ENCODE data around the gene THEMIS. TPM values are rescaled to one million over a fixed set of nuclear protein-coding genes. Genes with fewer than 3 reads are reported as not detected.

The THEMIS gene, protein sequence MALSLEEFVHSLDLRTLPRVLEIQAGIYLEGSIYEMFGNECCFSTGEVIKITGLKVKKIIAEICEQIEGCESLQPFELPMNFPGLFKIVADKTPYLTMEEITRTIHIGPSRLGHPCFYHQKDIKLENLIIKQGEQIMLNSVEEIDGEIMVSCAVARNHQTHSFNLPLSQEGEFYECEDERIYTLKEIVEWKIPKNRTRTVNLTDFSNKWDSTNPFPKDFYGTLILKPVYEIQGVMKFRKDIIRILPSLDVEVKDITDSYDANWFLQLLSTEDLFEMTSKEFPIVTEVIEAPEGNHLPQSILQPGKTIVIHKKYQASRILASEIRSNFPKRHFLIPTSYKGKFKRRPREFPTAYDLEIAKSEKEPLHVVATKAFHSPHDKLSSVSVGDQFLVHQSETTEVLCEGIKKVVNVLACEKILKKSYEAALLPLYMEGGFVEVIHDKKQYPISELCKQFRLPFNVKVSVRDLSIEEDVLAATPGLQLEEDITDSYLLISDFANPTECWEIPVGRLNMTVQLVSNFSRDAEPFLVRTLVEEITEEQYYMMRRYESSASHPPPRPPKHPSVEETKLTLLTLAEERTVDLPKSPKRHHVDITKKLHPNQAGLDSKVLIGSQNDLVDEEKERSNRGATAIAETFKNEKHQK
- polyA plus RNA-seq (2011; rRNA removed) (not detected in 2 replicates), polyA minus RNA-seq (2011; rRNA and poly(A)+ RNA removed) (not detected in 2 replicates)

DNA sequence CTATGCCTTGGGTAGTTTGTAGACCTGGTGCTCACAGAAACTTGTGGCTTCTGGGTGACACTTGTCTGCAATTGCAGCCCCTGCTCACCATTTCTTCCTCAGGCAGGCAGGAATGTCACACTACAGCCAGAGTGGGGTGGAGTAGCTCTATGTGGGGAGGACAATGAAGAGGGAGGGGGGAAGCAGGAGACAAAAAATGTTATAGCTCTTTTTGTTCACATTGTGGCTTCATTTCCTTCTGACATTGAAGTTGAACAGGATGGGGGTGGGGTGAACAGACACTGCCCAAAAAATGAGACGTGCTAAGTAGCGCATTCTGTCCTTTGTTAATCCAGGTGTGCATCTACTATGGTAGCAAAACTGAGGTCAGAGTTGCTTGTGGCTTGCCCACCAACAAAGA is at the start of gene THEMIS:
THEMIS (minus strand) TSS at position 124 of the 400 bp plus-strand sequence. CDS start 126 bp downstream, outside the sequence.
- Histone ChIP-seq H3K9me3 (ENCODE audit: control insufficient read depth, insufficient read depth, low read length) (no peaks in the 10 kb centered on the region), H3K27ac (ENCODE audit: low read depth, low read length) (no peak within 1 kb of the TSS), H3K27me3 (ENCODE audit: control insufficient read depth, insufficient read depth, low read length) (no peaks in the 10 kb centered on the region), H3K4me3 (ENCODE audit: low read depth, low read length) (no peak within 1 kb of the TSS)
- POLR2A ChIA-PET = no interaction called here
- CTCF ChIA-PET = no interaction called here
- TF ChIP-seq, protein P1, sequence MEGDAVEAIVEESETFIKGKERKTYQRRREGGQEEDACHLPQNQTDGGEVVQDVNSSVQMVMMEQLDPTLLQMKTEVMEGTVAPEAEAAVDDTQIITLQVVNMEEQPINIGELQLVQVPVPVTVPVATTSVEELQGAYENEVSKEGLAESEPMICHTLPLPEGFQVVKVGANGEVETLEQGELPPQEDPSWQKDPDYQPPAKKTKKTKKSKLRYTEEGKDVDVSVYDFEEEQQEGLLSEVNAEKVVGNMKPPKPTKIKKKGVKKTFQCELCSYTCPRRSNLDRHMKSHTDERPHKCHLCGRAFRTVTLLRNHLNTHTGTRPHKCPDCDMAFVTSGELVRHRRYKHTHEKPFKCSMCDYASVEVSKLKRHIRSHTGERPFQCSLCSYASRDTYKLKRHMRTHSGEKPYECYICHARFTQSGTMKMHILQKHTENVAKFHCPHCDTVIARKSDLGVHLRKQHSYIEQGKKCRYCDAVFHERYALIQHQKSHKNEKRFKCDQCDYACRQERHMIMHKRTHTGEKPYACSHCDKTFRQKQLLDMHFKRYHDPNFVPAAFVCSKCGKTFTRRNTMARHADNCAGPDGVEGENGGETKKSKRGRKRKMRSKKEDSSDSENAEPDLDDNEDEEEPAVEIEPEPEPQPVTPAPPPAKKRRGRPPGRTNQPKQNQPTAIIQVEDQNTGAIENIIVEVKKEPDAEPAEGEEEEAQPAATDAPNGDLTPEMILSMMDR (IDR thresholded peaks at IDR 0.05; ENCODE audit: low read depth, low read length) = no peak
- DNase-seq (ENCODE audit: low read depth, low spot score) = no peak

DNA sequence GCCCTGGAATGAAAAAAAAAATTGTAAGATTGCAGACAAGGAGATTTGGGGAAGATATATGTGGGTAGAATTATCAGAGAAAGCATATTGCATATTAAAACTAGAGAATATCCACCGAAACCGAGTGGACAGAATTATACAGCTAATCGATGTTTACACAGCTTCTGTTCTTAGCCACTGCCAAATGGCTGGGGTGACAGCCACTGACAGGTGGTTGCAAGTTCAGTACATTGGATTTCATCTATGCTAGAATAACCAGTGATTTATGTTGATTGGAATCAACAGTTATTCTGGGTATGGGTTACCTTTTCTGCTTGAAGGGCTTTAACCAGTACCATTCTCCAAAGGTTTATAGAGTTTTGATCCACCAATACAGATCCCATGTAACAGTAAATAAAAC is 48.4 kb upstream of the THEMIS start:
- DNase-seq (ENCODE audit: low read depth, low spot score) = no peak
- H3K27me3 ChIP-seq (ENCODE audit: control insufficient read depth, insufficient read depth, low read length) = no peaks in the 10 kb centered on the region
- POLR2A ChIA-PET = no interaction called here
- TF ChIP-seq, protein P1 (IDR thresholded peaks at IDR 0.05; ENCODE audit: low read depth, low read length) = no peak
- H3K4me3 ChIP-seq (ENCODE audit: low read depth, low read length) = no peak overlapping the region
- no peaks in the 10 kb centered on the region for H3K9me3 ChIP-seq (ENCODE audit: control insufficient read depth, insufficient read depth, low read length)
- H3K27ac ChIP-seq (ENCODE audit: low read depth, low read length) = no peak overlapping the region
- CTCF ChIA-PET = no interaction called here

DNA sequence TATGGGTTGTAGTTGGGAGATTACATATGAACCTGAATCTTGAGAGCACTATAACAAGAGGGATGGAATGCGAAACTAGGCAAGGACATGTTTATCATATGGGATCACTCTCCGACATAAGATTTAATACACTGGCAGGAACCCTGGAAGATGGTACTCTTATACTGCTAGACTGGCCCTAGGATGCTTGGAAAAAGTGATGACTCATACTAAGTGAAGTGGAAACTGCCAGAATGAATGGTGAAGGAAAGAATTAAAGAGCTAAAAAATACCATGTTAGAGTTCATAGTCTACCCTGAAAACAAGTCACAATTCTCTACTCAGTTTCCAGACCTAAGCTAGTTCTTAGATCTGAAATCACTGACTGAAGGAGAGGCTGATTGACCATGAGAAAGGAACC is 45.5 kb upstream of the THEMIS start:
- Histone ChIP-seq H3K9me3 (ENCODE audit: control insufficient read depth, insufficient read depth, low read length) (no peaks in the 10 kb centered on the region), H3K27ac (ENCODE audit: low read depth, low read length) (no peak overlapping the region), H3K27me3 (ENCODE audit: control insufficient read depth, insufficient read depth, low read length) (no peaks in the 10 kb centered on the region), H3K4me3 (ENCODE audit: low read depth, low read length) (no peak overlapping the region)
- POLR2A ChIA-PET = no interaction called here
- CTCF ChIA-PET = no interaction called here
- TF ChIP-seq, protein P1 (IDR thresholded peaks at IDR 0.05; ENCODE audit: low read depth, low read length) = no peak
- no peak for DNase-seq (ENCODE audit: low read depth, low spot score)

DNA sequence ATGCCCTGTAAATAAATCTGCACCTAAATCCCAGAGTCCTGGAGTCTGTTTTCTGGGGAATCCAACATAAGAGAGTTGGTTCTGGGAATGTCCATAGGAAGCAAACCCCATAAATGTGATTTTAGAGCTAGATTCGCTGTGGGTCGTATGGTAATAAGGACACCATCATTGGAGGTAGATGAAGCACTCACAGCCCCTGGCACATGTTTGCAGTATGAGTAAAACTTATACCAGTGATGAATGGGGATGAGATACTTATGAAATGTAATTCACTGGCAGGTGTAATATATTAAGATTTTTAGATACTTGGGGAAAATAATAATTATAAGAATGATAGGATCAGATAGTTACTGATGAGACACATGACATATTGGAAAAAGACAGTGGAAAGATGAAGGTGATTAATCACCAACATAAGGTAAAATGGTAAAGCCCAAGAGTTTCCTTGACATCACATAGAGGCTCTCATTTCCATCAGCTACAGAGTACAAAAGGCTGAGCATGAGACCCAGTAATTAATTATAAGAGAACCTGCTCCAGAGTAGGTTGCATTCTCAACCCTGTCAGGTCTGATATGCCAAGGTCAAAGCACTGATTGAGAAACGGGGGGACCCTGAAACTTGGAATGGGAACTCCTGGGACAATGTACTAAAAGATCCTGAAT is 44.7 kb upstream of the THEMIS start:
- Histone ChIP-seq H3K27me3 (ENCODE audit: control insufficient read depth, insufficient read depth, low read length) (no peaks in the 10 kb centered on the region), H3K9me3 (ENCODE audit: control insufficient read depth, insufficient read depth, low read length) (no peaks in the 10 kb centered on the region), H3K27ac (ENCODE audit: low read depth, low read length) (no peak overlapping the region), H3K4me3 (ENCODE audit: low read depth, low read length) (no peak overlapping the region)
- POLR2A ChIA-PET = no interaction called here
- CTCF ChIA-PET = no interaction called here
- no peak for DNase-seq (ENCODE audit: low read depth, low spot score)
- TF ChIP-seq, protein P1 (IDR thresholded peaks at IDR 0.05; ENCODE audit: low read depth, low read length) = no peak

DNA sequence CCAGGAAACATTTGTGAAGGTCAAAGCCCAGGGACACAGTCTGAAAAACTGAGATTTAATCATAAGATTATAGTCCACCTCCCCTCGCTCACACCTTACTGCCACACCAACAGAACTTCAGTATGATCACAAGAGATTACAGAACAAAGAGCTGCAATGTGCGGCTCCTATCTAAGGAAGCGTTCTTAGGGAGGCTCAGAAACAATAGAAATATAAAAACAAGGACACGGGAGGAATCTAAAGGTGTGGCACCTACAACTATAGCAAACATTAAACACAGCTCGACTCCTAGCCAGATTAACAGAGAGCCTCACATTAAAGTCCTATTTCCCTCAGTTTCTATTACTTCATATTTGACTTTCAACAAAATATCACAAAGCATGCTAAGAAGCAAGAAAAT is 40.4 kb upstream of the THEMIS start:
- Histone ChIP-seq H3K27ac (ENCODE audit: low read depth, low read length) (no peak overlapping the region), H3K27me3 (ENCODE audit: control insufficient read depth, insufficient read depth, low read length) (no peaks in the 10 kb centered on the region), H3K9me3 (ENCODE audit: control insufficient read depth, insufficient read depth, low read length) (no peaks in the 10 kb centered on the region), H3K4me3 (ENCODE audit: low read depth, low read length) (no peak overlapping the region)
- POLR2A ChIA-PET = no interaction called here
- DNase-seq (ENCODE audit: low read depth, low spot score) = no peak
- CTCF ChIA-PET = no interaction called here
- TF ChIP-seq, protein P1 (IDR thresholded peaks at IDR 0.05; ENCODE audit: low read depth, low read length) = no peak

Measured in AG04450 (cell line).